ENCODE measurements around the gene AMMECR1.
A peak's percentile ranks its signal among the peaks of the same experiment; 100 is the strongest.

The AMMECR1 gene

GRCh38 chrX:110175696-110176095 lies 142.2 kb downstream of the AMMECR1 start:
- DNase-seq: no peak
- TF ChIP-seq CTCF (IDR thresholded peaks at IDR 0.05; ENCODE audit: low read depth, low read length, missing control alignments): no peak
- in situ Hi-C loops (cut with HindIII; ENCODE audit: low pct_ligation_motif_present, low sequenced_read_pairs): no loop called here
- no peaks in the 10 kb centered on the region for H3K27me3 ChIP-seq (replicated peaks)
- H3K27ac ChIP-seq: no peak overlapping the region
- no peak overlapping the region for H3K4me3 ChIP-seq (ENCODE audit: low read depth, low read length)
- H3K36me3 ChIP-seq (replicated peaks): no peaks in the 10 kb centered on the region

GRCh38 chrX:110175146-110175545 lies 142.7 kb downstream of the AMMECR1 start:
- TF ChIP-seq CTCF (IDR thresholded peaks at IDR 0.05; ENCODE audit: low read depth, low read length, missing control alignments): no peak
- in situ Hi-C loops (cut with HindIII; ENCODE audit: low pct_ligation_motif_present, low sequenced_read_pairs): no loop called here
- Histone ChIP-seq H3K4me3 (ENCODE audit: low read depth, low read length) (no peak overlapping the region), H3K27me3 (replicated peaks) (no peaks in the 10 kb centered on the region), H3K27ac (no peak overlapping the region), H3K36me3 (replicated peaks) (no peaks in the 10 kb centered on the region)
- no peak for DNase-seq

- H3K27me3 ChIP-seq (replicated peaks): no peaks in the 10 kb centered on the region
- in situ Hi-C loops (cut with HindIII; ENCODE audit: low pct_ligation_motif_present, low sequenced_read_pairs): loop anchor here (25.0 kb wide), 1 partner anchor 239 kb away; no protein-coding TSS in a partner anchor
- no peaks in the 10 kb centered on the region for H3K36me3 ChIP-seq (replicated peaks)
- peak overlapping the region; percentile 20 for H3K27ac ChIP-seq
- no peak overlapping the region for H3K4me3 ChIP-seq (ENCODE audit: low read depth, low read length)
- DNase-seq: no peak
- no peak for TF ChIP-seq CTCF (IDR thresholded peaks at IDR 0.05; ENCODE audit: low read depth, low read length, missing control alignments)
These were observed 144.4 kb downstream of the AMMECR1 start for GRCh38 chrX:110173192-110174175.

- in situ Hi-C loops (cut with HindIII; ENCODE audit: low pct_ligation_motif_present, low sequenced_read_pairs): loop anchor here (25.0 kb wide), 1 partner anchor 240 kb away; no protein-coding TSS in a partner anchor
- H3K36me3 ChIP-seq (replicated peaks): no peaks in the 10 kb centered on the region
- no peak overlapping the region for H3K27ac ChIP-seq
- no peak for DNase-seq
- no peaks in the 10 kb centered on the region for H3K27me3 ChIP-seq (replicated peaks)
- H3K4me3 ChIP-seq (ENCODE audit: low read depth, low read length): no peak overlapping the region
- no peak for TF ChIP-seq CTCF (IDR thresholded peaks at IDR 0.05; ENCODE audit: low read depth, low read length, missing control alignments)
These were observed 145.7 kb downstream of the AMMECR1 start for GRCh38 chrX:110172215-110172614.

GRCh38 chrX:110171442-110171841 lies 146.4 kb downstream of the AMMECR1 start:
- no peaks in the 10 kb centered on the region for H3K36me3 ChIP-seq (replicated peaks)
- TF ChIP-seq CTCF (IDR thresholded peaks at IDR 0.05; ENCODE audit: low read depth, low read length, missing control alignments): no peak
- no peak overlapping the region for H3K4me3 ChIP-seq (ENCODE audit: low read depth, low read length)
- H3K27ac ChIP-seq: no peak overlapping the region
- in situ Hi-C loops (cut with HindIII; ENCODE audit: low pct_ligation_motif_present, low sequenced_read_pairs): loop anchor here (25.0 kb wide), 1 partner anchor 241 kb away; no protein-coding TSS in a partner anchor
- no peaks in the 10 kb centered on the region for H3K27me3 ChIP-seq (replicated peaks)
- DNase-seq: no peak

All from brain microvascular endothelial cell (primary cell).